ENCODE data around the gene KCNAB1. TPM values are rescaled to one million over a fixed set of nuclear protein-coding genes. Genes with fewer than 3 reads are reported as not detected.

The KCNAB1 gene
- total RNA-seq, 2 experiments from 2014 or later, result not detected

GRCh38 chr3:156461889-156462288 lies 341.5 kb downstream of the KCNAB1 start:
- POLR2A ChIA-PET, result no interaction called here
- CTCF ChIA-PET, result no interaction called here

DNA sequence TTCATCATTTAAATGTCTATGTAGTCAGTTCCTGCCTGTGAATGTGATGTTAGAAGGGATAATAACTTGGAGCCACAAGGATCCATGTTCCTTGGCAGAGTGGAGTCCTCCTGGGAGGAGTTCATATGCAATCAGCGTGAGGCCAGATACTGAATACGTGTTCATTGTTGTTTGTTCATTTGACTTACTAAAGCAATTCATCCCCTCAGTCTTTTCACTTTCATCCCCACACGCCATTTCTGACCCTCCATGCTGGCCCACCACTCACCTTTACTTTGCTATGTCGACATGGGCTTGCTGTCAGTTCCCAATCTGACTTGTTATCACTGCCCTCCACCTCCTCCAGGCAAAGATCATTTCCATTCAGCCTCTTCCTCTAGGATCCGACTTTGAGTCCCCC lies 342.7 kb downstream of the KCNAB1 start:
- POLR2A ChIA-PET, result no interaction called here

DNA sequence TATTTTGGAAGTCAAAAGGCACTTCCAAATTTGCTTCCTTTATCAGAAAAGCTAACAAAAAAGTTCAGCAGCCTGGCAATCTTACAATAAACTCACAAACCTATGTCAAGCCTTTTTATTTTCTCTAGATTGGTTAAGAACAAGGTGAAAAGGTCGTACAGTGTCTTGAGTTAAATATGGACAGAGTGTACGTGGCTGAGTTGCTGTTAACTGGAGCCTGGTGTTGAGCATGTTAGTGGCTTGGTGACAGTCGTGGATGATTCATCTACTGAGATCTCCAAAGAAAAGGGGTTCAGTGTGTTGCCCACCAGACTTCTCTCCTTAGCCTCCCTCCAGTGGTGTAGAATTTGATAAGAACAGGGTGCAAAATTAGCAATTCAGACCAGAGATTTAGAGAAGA lies 344.8 kb downstream of the KCNAB1 start:
- CTCF ChIA-PET, result no interaction called here
- POLR2A ChIA-PET, result no interaction called here

More for the DNA sequence above, 342.7 kb downstream of the KCNAB1 start:
- CTCF ChIA-PET, result no interaction called here

GRCh38 chr3:156469456-156469855 lies 349.1 kb downstream of the KCNAB1 start:
- CTCF ChIA-PET, result interaction anchor here (0.6 kb wide), 1 partner anchor 41 kb away, joined by 3 read pairs; no protein-coding TSS in a partner anchor

GRCh38 chr3:156471431-156471830 lies 351.1 kb downstream of the KCNAB1 start:
- POLR2A ChIA-PET, result no interaction called here
- CTCF ChIA-PET, result no interaction called here

More at GRCh38 chr3:156469456-156469855, 349.1 kb downstream of the KCNAB1 start:
- POLR2A ChIA-PET, result no interaction called here

DNA sequence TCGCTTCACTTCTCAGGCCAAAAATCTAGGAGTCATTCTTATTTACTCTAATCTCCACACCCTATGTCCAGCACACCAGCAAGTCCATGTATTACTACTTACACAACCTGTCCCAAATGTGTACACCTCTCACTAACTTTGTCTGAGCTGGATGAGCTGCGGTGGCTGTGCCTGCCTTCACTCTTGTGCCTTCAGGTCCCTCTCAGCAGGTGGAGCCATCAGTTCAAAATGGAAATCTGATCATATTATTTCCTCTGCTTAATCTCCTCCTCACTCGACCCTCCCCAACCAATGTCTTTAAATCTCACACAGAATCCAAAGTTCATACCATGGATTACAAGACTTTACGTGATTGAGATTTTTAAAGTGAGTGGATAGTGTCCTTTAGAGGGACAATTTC lies 351.8 kb downstream of the KCNAB1 start:
- ChIA-PET POLR2A (interaction anchor here (0.6 kb wide), 1 partner anchor 250 kb away, joined by 3 read pairs; no protein-coding TSS in a partner anchor), CTCF (no interaction called here)

- POLR2A ChIA-PET, result interaction anchor here (0.6 kb wide), 1 partner anchor 250 kb away, joined by 3 read pairs; no protein-coding TSS in a partner anchor
- CTCF ChIA-PET, result no interaction called here
Observed at GRCh38 chr3:156472684-156473083, 352.3 kb downstream of the KCNAB1 start.

GRCh38 chr3:156473341-156473740 lies 353.0 kb downstream of the KCNAB1 start:
- ChIA-PET POLR2A (no interaction called here), CTCF (no interaction called here)

DNA sequence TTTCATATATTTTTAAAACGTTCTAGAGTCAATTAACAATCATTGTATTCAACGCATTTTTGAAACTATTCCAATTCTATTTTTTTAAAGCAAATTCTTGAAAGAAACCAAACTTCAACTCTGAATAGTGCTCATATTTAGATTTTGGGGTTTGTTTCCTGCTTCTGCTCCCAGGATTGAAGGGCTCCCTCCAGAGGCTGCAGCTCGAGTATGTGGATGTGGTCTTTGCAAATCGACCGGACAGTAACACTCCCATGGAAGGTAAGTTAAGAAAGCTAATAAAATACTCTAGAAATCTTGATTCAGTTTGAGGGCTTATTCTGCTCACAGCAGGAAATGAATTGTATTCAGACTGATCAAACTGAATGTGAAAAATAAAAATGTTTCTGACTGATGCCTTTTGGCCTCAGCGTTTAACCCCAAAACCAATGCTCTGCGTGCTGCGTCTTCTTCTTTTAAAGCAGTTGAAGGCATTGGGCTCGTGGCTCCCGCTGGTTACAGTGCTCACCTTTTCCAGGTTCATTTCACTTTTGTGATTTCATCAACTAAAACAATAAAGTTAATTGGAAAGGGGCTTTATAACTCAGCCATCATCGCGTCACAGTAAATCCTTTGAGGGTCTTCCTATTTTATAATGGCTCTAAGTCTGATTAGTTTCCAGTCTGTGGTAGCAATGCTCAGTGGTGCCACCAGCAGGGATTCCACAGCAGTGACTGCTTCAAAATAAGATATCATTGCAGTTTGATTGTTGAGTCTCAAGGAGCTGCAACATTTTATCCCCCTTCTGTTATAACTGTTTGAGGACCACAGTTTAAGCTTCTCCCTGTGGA lies 354.4 kb downstream of the KCNAB1 start:
- ChIA-PET POLR2A (no interaction called here), CTCF (interaction anchor here (0.8 kb wide), 1 partner anchor 50 kb away, joined by 3 read pairs; no protein-coding TSS in a partner anchor)

GRCh38 chr3:156477323-156477722 lies 356.9 kb downstream of the KCNAB1 start:
- POLR2A ChIA-PET, result no interaction called here
- CTCF ChIA-PET, result no interaction called here

DNA sequence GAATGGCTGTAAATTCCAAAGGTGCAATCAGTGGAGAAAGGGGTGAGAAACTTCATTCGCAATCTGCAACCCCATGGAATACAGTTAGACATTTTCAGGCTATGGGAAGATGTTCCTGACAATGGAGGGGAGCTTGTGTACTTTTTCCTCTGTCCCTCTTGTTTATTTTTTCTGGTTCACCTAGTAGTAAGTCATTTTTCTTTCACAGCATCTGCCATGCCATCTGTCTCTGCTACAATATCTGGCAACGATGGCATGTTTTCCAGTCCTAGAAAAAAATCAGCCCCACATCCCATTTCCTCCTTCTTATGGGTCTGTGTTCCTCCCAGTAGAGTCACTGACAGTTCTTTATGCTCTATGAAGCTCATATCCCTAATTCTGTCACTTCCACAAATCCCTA lies 358.5 kb downstream of the KCNAB1 start:
- POLR2A ChIA-PET, result no interaction called here

DNA sequence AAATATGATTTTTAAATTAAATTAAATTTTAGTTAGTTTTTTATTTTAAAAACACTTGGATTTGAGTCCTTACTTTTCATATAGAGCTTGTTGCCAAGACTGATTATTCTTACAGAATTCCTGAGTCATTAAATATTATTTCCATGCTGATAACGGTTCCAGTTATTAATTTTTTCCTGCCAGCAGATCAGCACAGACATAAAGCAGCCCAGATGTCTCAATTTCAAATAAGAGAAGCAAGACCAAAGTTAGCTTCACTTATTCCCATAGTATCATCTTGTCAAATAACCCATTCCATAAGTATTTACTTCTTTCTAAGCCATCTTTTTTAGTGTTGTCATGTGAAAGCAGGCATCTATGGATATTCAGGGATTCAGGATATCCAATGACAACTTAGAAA lies 359.2 kb downstream of the KCNAB1 start:
- CTCF ChIA-PET, result no interaction called here
- POLR2A ChIA-PET, result interaction anchor here (0.6 to 0.7 kb wide), 2 partner anchors 397 to 765 kb away, joined by 3 to 12 read pairs; no protein-coding TSS in a partner anchor

More for the DNA sequence above, 358.5 kb downstream of the KCNAB1 start:
- CTCF ChIA-PET, result no interaction called here

GRCh38 chr3:156480949-156481348 lies 360.6 kb downstream of the KCNAB1 start:
- ChIA-PET POLR2A (interaction anchor here (0.7 kb wide), 1 partner anchor 431 kb away, joined by 5 read pairs; no protein-coding TSS in a partner anchor), CTCF (no interaction called here)

DNA sequence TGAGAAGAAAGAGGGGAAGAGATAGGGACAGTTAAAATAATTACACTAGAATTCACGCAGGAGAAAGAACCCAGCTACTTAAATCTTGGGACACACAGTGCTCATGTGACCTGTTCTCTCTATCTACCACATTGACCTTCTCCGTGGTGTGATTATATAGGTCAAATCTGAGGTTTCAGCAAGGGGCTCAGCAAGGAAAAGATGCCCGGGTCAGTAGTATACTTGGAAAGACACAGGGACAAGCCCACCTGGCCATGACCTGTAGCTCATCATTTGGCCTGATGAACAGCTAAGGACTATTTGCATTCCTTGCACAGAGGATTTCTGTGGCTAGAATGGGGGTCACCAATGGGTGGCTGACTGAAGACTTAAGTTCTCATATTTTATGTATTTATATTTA lies 362.6 kb downstream of the KCNAB1 start:
- POLR2A ChIA-PET, result no interaction called here

GRCh38 chr3:156483426-156483825 lies 363.0 kb downstream of the KCNAB1 start:
- ChIA-PET POLR2A (interaction anchor here (0.7 to 1.1 kb wide), 3 partner anchors 72 to 692 kb away, joined by 3 read pairs; partner anchors contain the start of genes CCNL1 and SSR3), CTCF (interaction anchor here (1.2 to 2.4 kb wide), 4 partner anchors 26 to 333 kb away, joined by 3 to 7 read pairs (median 4); partner anchors contain the start of gene SSR3)

More for the DNA sequence above, 362.6 kb downstream of the KCNAB1 start:
- CTCF ChIA-PET, result interaction anchor here (0.6 to 2.4 kb wide), 3 partner anchors 26 to 333 kb away, joined by 3 to 7 read pairs (median 3); no protein-coding TSS in a partner anchor

GRCh38 chr3:156483961-156484787 lies 363.8 kb downstream of the KCNAB1 start:
- CTCF ChIA-PET, result interaction anchor here (1.2 to 1.3 kb wide), 2 partner anchors 26 to 70 kb away, joined by 3 to 4 read pairs; partner anchors contain the start of gene SSR3
- POLR2A ChIA-PET, result interaction anchor here (0.7 to 1.1 kb wide), 3 partner anchors 71 to 691 kb away, joined by 3 read pairs; partner anchors contain the start of genes CCNL1 and SSR3

GRCh38 chr3:156488767-156489166 lies 368.4 kb downstream of the KCNAB1 start:
- ChIA-PET POLR2A (no interaction called here), CTCF (no interaction called here)

GRCh38 chr3:156489462-156489911 lies 369.1 kb downstream of the KCNAB1 start:
- ChIA-PET POLR2A (no interaction called here), CTCF (no interaction called here)

- ChIA-PET CTCF (interaction anchor here (0.9 kb wide), 1 partner anchor 49 kb away, joined by 4 read pairs; no protein-coding TSS in a partner anchor), POLR2A (no interaction called here)
Observed at GRCh38 chr3:156491192-156491591, 370.8 kb downstream of the KCNAB1 start.

GRCh38 chr3:156492801-156493261 lies 372.5 kb downstream of the KCNAB1 start:
- CTCF ChIA-PET, result no interaction called here
- POLR2A ChIA-PET, result no interaction called here

Data from activated CD8-positive, alpha-beta memory T cell treated with anti-CD3 and anti-CD28 coated beads for 36 hours (primary cell).